Suprapubic skin (tissue), 4 donors: ENCODE measurements around the gene PPP1R3G.

Source experiments
- CTCF ChIP-seq, 2 donors: fragments of 200-600 bp in 1 of 2; fragments of 450-650 bp in 1 of 2; sonication (generic) in 1 of 2; IDR thresholded peaks; one replicate each; pipeline ENCODE4 v1.5.1; 2016 to 2019; ENCODE audit warnings: antibody characterized with exemption in 2 of 2, mild to moderate bottlenecking in 1 of 2, moderate library complexity in 1 of 2
- POLR2A ChIP-seq, 2 donors: fragments of 450-650 bp; IDR thresholded peaks; one replicate each; pipeline ENCODE4 v1.6.1; 2017; ENCODE audit warnings: antibody characterized with exemption in 2 of 2, mild to moderate bottlenecking in 2 of 2, moderate library complexity in 2 of 2
- POLR2AphosphoS5 ChIP-seq, 3 donors: sonication (generic); formaldehyde crosslinking; IDR thresholded peaks; one replicate each; pipeline ENCODE4 v1.6.1; 2017; ENCODE audit warnings: antibody characterized with exemption in 3 of 3

GRCh38 chr6:5122504-5123112 lies 37.5 kb downstream of the PPP1R3G start:
- TF ChIP-seq CTCF (IDR thresholded peaks at IDR 0.05) (no peak), POLR2AphosphoS5 (IDR thresholded peaks at IDR 0.05) (no peak), POLR2A (IDR thresholded peaks at IDR 0.05) (no peak)
